Testis (tissue), 2 donors: Measurements from ENCODE around the gene TRAPPC11.

Source experiments
- POLR2A ChIP-seq: fragments of 450-650 bp; IDR thresholded peaks from one replicate; pipeline ENCODE4 v1.6.1; 2017; ENCODE audit warnings: antibody characterized with exemption, mild to moderate bottlenecking, moderate library complexity
- TF ChIP-seq, protein P1 (sequence below), 3 experiments: fragments of 450-650 bp in 2 of 3; fragments of 200-600 bp in 1 of 3; sonication (generic) in 1 of 3; IDR thresholded peaks; one replicate each; pipeline ENCODE4 v1.5.1; 2016 to 2019; ENCODE audit warnings: antibody characterized with exemption in 3 of 3, mild to moderate bottlenecking in 2 of 3, moderate library complexity in 1 of 3

DNA sequence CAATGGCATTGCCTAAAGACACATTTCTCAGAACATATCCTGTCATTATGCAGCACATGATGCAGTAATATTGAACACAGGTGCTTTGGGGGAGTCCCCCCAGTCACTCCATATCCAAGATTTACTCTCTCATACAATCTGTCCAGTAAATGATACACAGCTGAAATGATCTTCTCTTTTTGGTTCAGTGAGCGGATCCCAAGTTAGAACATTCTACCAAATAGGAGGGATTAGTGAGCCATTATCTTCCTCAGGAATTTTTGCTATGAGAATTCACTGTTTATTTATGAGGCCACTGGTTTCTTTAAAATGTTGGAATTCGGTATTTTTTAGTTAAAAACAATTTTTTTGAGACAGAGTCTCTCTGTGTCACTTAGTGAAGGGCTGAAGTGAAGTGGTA, 96.5 kb downstream of the TRAPPC11 start:
- TF ChIP-seq, protein P1, sequence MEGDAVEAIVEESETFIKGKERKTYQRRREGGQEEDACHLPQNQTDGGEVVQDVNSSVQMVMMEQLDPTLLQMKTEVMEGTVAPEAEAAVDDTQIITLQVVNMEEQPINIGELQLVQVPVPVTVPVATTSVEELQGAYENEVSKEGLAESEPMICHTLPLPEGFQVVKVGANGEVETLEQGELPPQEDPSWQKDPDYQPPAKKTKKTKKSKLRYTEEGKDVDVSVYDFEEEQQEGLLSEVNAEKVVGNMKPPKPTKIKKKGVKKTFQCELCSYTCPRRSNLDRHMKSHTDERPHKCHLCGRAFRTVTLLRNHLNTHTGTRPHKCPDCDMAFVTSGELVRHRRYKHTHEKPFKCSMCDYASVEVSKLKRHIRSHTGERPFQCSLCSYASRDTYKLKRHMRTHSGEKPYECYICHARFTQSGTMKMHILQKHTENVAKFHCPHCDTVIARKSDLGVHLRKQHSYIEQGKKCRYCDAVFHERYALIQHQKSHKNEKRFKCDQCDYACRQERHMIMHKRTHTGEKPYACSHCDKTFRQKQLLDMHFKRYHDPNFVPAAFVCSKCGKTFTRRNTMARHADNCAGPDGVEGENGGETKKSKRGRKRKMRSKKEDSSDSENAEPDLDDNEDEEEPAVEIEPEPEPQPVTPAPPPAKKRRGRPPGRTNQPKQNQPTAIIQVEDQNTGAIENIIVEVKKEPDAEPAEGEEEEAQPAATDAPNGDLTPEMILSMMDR (IDR thresholded peaks at IDR 0.05) = no peak
- no peak for TF ChIP-seq POLR2A
